GM12878 (cell line): ENCODE data around the gene POLRMT. TPM values are rescaled to one million over a fixed set of nuclear protein-coding genes. Genes with fewer than 3 reads are reported as not detected.

Source experiments
- ATAC-seq: fragments of 200-7000 bp; cut with Tn5 transposase; 3 replicates; pipeline ENCODE4 v1.9.1; 2020; ENCODE audit warnings: mild to moderate bottlenecking, moderate library complexity
- BruUV-seq: library from RNA; stranded (reverse); fragments of 400-500 nt; replicated peaks from 2 replicates; lab custom pipeline; 2021; lab: Mats Ljungman, UMichigan
- CTCF ChIA-PET: fragments of 300-600 bp; sonication (Branson Sonifier 250); formaldehyde crosslinking; extraction: SDS; loops from one replicate; lab custom pipeline; 2021; ENCODE audit warnings: inconsistent platforms; lab: Yijun Ruan, JAX
- POLR2A ChIA-PET: fragments of 350-600 bp; formaldehyde crosslinking; extraction: SDS; loops from one replicate; lab custom pipeline; 2021; ENCODE audit warnings: inconsistent platforms; lab: Charles Lee
- RAD21 ChIA-PET: fragments of 300-600 bp; sonication (Branson Sonifier 250); formaldehyde crosslinking; loops from one replicate; lab custom pipeline; 2023; ENCODE audit warnings: antibody characterized with exemption; ENCODE audit not compliant: unreplicated experiment; lab: Charles Lee
- SMC1A ChIA-PET: fragments of 300-600 bp; sonication (Branson Sonifier 250); formaldehyde crosslinking; loops from one replicate; lab custom pipeline; 2023; ENCODE audit not compliant: unreplicated experiment, uncharacterized antibody; lab: Charles Lee
- DNase-seq: peaks from one replicate; pipeline ENCODE4 v3.0.0-alpha.2; 2011; ENCODE audit warnings: low read depth, low spot score
- FAIRE-seq: peaks from 3 replicates; lab custom pipeline; 2011; peaks lifted over from hg19 to GRCh38; lab: Jason Lieb, UNC
- H2AFZ ChIP-seq: 2 replicates; pipeline ENCODE4 v1.6.0; 2011; ENCODE audit warnings: low read depth, low read length, control low read depth; ENCODE audit not compliant: control insufficient read depth
- H3K27ac ChIP-seq: 2 replicates; pipeline ENCODE4 v1.5.1; 2011; ENCODE audit warnings: control low read depth; ENCODE audit not compliant: control insufficient read depth, insufficient read depth
- H3K27me3 ChIP-seq, 2 experiments: replicated peaks in 1 of 2; 2 replicates each; pipeline versions ENCODE4 v1.6.0 to v1.6.1; 2011; ENCODE audit warnings: low read length in 1 of 2; ENCODE audit not compliant: control insufficient read depth in 2 of 2, insufficient read depth in 2 of 2
- H3K36me3 ChIP-seq, 2 experiments: 2 replicates each; pipeline ENCODE4 v1.5.1; 2011; ENCODE audit warnings: low read length in 1 of 2; ENCODE audit not compliant: control insufficient read depth in 2 of 2, insufficient read depth in 2 of 2
- H3K4me1 ChIP-seq: 2 replicates; pipeline ENCODE4 v1.6.1; 2011; ENCODE audit warnings: mild to moderate bottlenecking, low read length, moderate library complexity, mixed read lengths; ENCODE audit not compliant: control insufficient read depth, insufficient read depth
- H3K4me2 ChIP-seq: 2 replicates; pipeline ENCODE4 v1.6.0; 2011; ENCODE audit warnings: control low read depth; ENCODE audit not compliant: control insufficient read depth, insufficient read depth
- H3K4me3 ChIP-seq: fragments of 200-600 bp; sonication (generic); 2 replicates; pipeline ENCODE4 v1.5.1; 2016
- H3K79me2 ChIP-seq: 2 replicates; pipeline ENCODE4 v1.6.0; 2011; ENCODE audit warnings: low read length; ENCODE audit not compliant: control insufficient read depth, insufficient read depth
- H3K9ac ChIP-seq: 2 replicates; pipeline ENCODE4 v1.8.0; 2011; ENCODE audit warnings: low read length, control low read depth, mixed read lengths; ENCODE audit not compliant: control insufficient read depth, insufficient read depth
- H3K9me3 ChIP-seq: replicated peaks from 3 replicates; pipeline ENCODE4 v1.5.1; 2011; ENCODE audit warnings: mild to moderate bottlenecking, low read length; ENCODE audit not compliant: control insufficient read depth, insufficient read depth
- H4K20me1 ChIP-seq: 2 replicates; pipeline ENCODE4 v1.6.0; 2011; ENCODE audit not compliant: control insufficient read depth, insufficient read depth
- NBN ChIP-seq: fragments of 450-650 bp; IDR thresholded peaks from 2 replicates; pipeline ENCODE4 v1.6.1; 2016
- NFYA ChIP-seq: IDR thresholded peaks from 2 replicates; pipeline ENCODE4 v1.6.1; 2011; ENCODE audit warnings: low read depth, mild to moderate bottlenecking, low read length, improper control_type of control experiment, borderline replicate concordance
- POLR2A ChIP-seq: IDR thresholded peaks from 2 replicates; pipeline ENCODE4 v1.6.1; 2011; ENCODE audit warnings: low read depth, mild to moderate bottlenecking, low read length
- RFX5 ChIP-seq: IDR thresholded peaks from 2 replicates; pipeline ENCODE4 v1.6.1; 2011; ENCODE audit warnings: low read depth, low read length, improper control_type of control experiment
- ZNF622 ChIP-seq: fragments of 450-650 bp; IDR thresholded peaks from 2 replicates; pipeline ENCODE4 v1.6.1; 2017; ENCODE audit warnings: mild to moderate bottlenecking, inconsistent platforms
- WGBS: methylation state at CpG from one replicate; pipeline ENCODE4 v1.1.6; 2016; ENCODE audit warnings: low lambda C conversion rate; ENCODE audit not compliant: insufficient replicate concordance, insufficient coverage; ENCODE audit errors: missing lambda C conversion rate; 5-methylcytosine and 5-hydroxymethylcytosine counted together
- in situ Hi-C: fragments of 300-500 bp; cut with MboI; formaldehyde crosslinking; loops from 9 replicates; pipeline ENCODE4 v1.14.3; 2018; ENCODE audit warnings: mixed read lengths
- intact Hi-C: fragments of 100-400 bp; cut with micrococcal nuclease; formaldehyde crosslinking; loops from one replicate; pipeline ENCODE4 v1.14.2; 2022; ENCODE audit not compliant: unreplicated experiment
- polyA plus RNA-seq, 11 experiments: library from polyadenylated mRNA; depleted of rRNA in 4 of 11; unstranded in 6 of 11; stranded (reverse) in 5 of 11; fragments of >200 nt; fragmentation: Nextera tagmentation in 4 of 11; fragmentation: Illumina TruSeq in 1 of 11; extraction: Ambion mirVana in 4 of 11; extraction: Trizol in 1 of 11; gene quantifications; 1 replicate in 1 of 11; 2 replicates in 10 of 11; pipeline versions ENCODE4 v1.2.1 to v1.2.3, GENCODE V29; 2011 to 2016; ENCODE audit warnings: inconsistent platforms in 2 of 11, missing spikeins in 2 of 11, low read depth in 1 of 11
- total RNA-seq, 4 experiments: library from RNA; depleted of rRNA in 3 of 4; stranded (reverse); fragments of >200 nt in 3 of 4; fragmentation: Illumina TruSeq in 1 of 4; extraction: Trizol in 1 of 4; gene quantifications; 2 replicates each; pipeline versions ENCODE4 v1.2.1 to v1.2.3, GENCODE V29; 2013 to 2021
- TF ChIP-seq, protein P1 (sequence below): fragments of 450-650 bp; IDR thresholded peaks from 2 replicates; pipeline ENCODE4 v1.6.1; 2016; ENCODE audit warnings: mild to moderate bottlenecking
- TF ChIP-seq, protein P2 (sequence below): fragments of 450-650 bp; IDR thresholded peaks from 2 replicates; pipeline ENCODE4 v1.6.1; 2017; ENCODE audit warnings: low read depth, mild to moderate bottlenecking, moderate library complexity

The POLRMT gene
- total and polyA plus RNA-seq, 10 of the 15 experiments (the other 5 are each of a cell fraction or from before 2014, with no cell fraction given), result 9.9 to 57.6 (median 34.6) TPM

DNA sequence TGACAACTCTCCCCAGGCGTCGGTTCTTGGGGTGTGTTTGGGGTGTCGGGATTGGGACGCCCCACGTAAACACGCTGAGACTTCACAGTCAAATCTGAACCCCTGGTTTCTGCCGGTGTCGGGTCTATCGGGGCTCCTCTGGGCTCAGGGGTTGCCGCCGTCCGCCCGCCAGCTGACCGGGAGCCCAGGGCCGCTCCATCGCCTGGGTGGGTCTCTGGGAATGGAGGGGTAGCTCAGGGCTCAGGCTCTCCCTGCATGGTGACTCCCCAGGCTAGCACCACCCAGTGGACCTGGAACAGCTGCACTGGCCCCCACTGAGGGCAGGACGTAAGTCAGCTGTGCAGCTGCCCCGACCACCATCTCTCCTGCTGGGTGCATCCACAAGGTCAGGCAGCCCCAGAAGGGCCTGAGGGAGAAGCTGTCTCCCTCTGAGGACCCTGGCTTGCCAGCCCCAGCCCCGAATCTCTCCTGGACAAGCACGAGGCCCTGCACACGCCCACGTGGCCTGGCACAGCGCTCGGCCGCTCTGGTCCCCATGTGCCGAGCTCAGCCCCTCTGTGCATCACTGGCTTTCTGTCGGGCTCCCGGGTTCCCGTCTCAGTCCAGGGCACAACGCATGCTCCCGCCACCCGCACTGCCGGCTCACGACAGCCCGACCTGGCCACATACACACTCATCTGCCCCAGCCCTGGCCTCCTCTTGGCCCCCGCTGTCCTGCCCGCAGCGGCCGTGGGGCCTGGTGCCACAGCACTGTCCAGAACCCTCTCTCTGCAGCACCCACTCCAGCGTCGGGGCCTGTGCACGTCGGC, 23.6 kb upstream of the POLRMT start:
- H3K79me2 ChIP-seq, result peaks cover 89% of the 10 kb centered on the region
- no peak for FAIRE-seq
- TF ChIP-seq POLR2A (peak; percentile 44; the same call in 1 of the 2 replicates), RFX5 (no peak)
- TF ChIP-seq, all 136 proteins: peak for 1
- Histone ChIP-seq H3K27me3 (no peaks in the 10 kb centered on the region), H3K9ac (no peak overlapping the region), H3K4me3 (no peak overlapping the region), H3K4me1 (peaks cover 10% of the 10 kb centered on the region; the same call in 1 of the 2 replicates), H2AFZ (no peak overlapping the region), H3K27ac (no peak overlapping the region), H4K20me1 (peaks cover 20% of the 10 kb centered on the region), H3K36me3 (peaks cover 9 to 46% of the 10 kb centered on the region in 2 experiments), H3K4me2 (no peak overlapping the region), H3K9me3 (no peaks in the 10 kb centered on the region)
- RAD21 ChIA-PET, result no interaction called here
- in situ Hi-C loops (no loop called here), intact Hi-C loops (no loop called here)
- SMC1A ChIA-PET, result no interaction called here
- WGBS, result 86% methylated on average over 43 of the region's 43 CpGs
- no peak for DNase-seq
- CTCF ChIA-PET, result no interaction called here
- BruUV-seq, result no TSS peak
- no peak for ATAC-seq
- POLR2A ChIA-PET, result no interaction called here

DNA sequence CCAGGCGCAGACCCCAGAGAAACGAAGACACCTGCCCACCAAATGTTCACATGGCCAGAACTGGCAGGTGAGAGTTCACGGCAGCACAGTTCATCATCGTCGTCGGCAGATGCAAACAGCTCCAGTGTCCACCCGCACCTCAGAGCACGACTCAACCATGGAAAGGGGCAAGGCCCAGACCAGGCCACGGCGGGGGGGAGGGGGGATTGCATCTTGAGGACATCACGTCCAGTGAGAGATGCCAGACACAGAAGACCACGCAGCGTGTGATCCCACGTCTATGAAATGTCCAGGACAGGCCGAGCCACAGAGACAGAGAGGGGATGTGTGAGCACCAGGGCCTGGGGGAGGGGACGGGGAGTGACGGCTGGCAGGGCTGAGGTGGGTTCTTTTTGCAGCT, 22.4 kb upstream of the POLRMT start:
- in situ Hi-C loops, result no loop called here
- FAIRE-seq (no peak), ATAC-seq (no peak), DNase-seq (no peak)
- H3K9me3 ChIP-seq, result no peaks in the 10 kb centered on the region
- SMC1A ChIA-PET, result no interaction called here
- CTCF ChIA-PET, result interaction anchor here (0.6 to 0.7 kb wide), 2 partner anchors 50 to 72 kb away, joined by 3 read pairs; no protein-coding TSS in a partner anchor
- POLR2A ChIA-PET, result interaction anchor here (0.6 kb wide), 2 partner anchors 22 to 373 kb away, joined by 3 to 4 read pairs; no protein-coding TSS in a partner anchor
- WGBS, result 87% methylated on average over 17 of the region's 17 CpGs
- H2AFZ ChIP-seq, result no peak overlapping the region
- H3K4me2 ChIP-seq, result no peak overlapping the region
- no peak overlapping the region for H3K4me3 ChIP-seq
- no peak overlapping the region for H3K27ac ChIP-seq
- H3K79me2 ChIP-seq, result peaks cover 77% of the 10 kb centered on the region
- no peak overlapping the region for H3K9ac ChIP-seq
- intact Hi-C loops, result no loop called here
- TF ChIP-seq NBN, result no peak
- TF ChIP-seq, protein P1, sequence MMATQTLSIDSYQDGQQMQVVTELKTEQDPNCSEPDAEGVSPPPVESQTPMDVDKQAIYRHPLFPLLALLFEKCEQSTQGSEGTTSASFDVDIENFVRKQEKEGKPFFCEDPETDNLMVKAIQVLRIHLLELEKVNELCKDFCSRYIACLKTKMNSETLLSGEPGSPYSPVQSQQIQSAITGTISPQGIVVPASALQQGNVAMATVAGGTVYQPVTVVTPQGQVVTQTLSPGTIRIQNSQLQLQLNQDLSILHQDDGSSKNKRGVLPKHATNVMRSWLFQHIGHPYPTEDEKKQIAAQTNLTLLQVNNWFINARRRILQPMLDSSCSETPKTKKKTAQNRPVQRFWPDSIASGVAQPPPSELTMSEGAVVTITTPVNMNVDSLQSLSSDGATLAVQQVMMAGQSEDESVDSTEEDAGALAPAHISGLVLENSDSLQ, result no peak
- no peak for TF ChIP-seq NFYA
- TF ChIP-seq ZNF622, result no peak
- TF ChIP-seq POLR2A, result peak; percentile 43; the same call in 1 of the 2 replicates
- TF ChIP-seq, protein P2, sequence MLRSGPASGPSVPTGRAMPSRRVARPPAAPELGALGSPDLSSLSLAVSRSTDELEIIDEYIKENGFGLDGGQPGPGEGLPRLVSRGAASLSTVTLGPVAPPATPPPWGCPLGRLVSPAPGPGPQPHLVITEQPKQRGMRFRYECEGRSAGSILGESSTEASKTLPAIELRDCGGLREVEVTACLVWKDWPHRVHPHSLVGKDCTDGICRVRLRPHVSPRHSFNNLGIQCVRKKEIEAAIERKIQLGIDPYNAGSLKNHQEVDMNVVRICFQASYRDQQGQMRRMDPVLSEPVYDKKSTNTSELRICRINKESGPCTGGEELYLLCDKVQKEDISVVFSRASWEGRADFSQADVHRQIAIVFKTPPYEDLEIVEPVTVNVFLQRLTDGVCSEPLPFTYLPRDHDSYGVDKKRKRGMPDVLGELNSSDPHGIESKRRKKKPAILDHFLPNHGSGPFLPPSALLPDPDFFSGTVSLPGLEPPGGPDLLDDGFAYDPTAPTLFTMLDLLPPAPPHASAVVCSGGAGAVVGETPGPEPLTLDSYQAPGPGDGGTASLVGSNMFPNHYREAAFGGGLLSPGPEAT, result no peak
- no peaks in the 10 kb centered on the region for H3K27me3 ChIP-seq
- RAD21 ChIA-PET, result no interaction called here
- peaks cover 10% of the 10 kb centered on the region; the same call in 1 of the 2 replicates for H3K4me1 ChIP-seq
- no TSS peak for BruUV-seq
- peaks cover 13 to 52% of the 10 kb centered on the region in 2 experiments for H3K36me3 ChIP-seq
- peaks cover 18% of the 10 kb centered on the region for H4K20me1 ChIP-seq
